GM19468 (cell line): ENCODE results near the gene C17orf78.
"Not testable (repeated sequence)": the region's sequence is repeated elsewhere in the genome, so short reads cannot be mapped to it uniquely, and the experiment has no call there.

Experiments
- ATAC-seq: cut with Tn5 transposase; IDR thresholded peaks from one replicate; pipeline ENCODE4 v1.9.1; 2021; ENCODE audit warnings: mild to moderate bottlenecking, moderate library complexity, moderate number of reproducible peaks; ENCODE audit not compliant: unreplicated experiment; ENCODE audit errors: extremely low read depth

Gene C17orf78

GRCh38 chr17:37375706-37376105 is at the start of gene C17orf78:
Gene C17orf78 (plus strand): TSS chr17:37375985. CDS start chr17:37376093, 108 bp downstream.
- no peak for ATAC-seq

GRCh38 chr17:37327341-37328090 is 48.3 kb upstream of the C17orf78 start:
- no peak for ATAC-seq

- ATAC-seq = no peak
Measured at GRCh38 chr17:37338847-37339246, 36.9 kb upstream of the C17orf78 start.

GRCh38 chr17:37339321-37339720 is 36.5 kb upstream of the C17orf78 start:
- ATAC-seq = no peak

GRCh38 chr17:37340804-37341203 is 35.0 kb upstream of the C17orf78 start:
- ATAC-seq = no peak

GRCh38 chr17:37342589-37342988 is 33.2 kb upstream of the C17orf78 start:
- no peak for ATAC-seq

- no peak for ATAC-seq
Measured at GRCh38 chr17:37344519-37344918, 31.3 kb upstream of the C17orf78 start.

GRCh38 chr17:37346863-37347402 is 28.9 kb upstream of the C17orf78 start:
- not testable (repeated sequence) for ATAC-seq

GRCh38 chr17:37356796-37357569 is 18.8 kb upstream of the C17orf78 start:
- not testable (repeated sequence) for ATAC-seq

- ATAC-seq = no peak
Measured at GRCh38 chr17:37358098-37358829, 17.5 kb upstream of the C17orf78 start.

GRCh38 chr17:37358830-37359681 is 16.7 kb upstream of the C17orf78 start:
- ATAC-seq = peak; percentile 90

- no peak for ATAC-seq
Measured at GRCh38 chr17:37359682-37360188, 16.1 kb upstream of the C17orf78 start.

- no peak for ATAC-seq
Measured at GRCh38 chr17:37360632-37361031, 15.2 kb upstream of the C17orf78 start.

- no peak for ATAC-seq
Measured at GRCh38 chr17:37361543-37361942, 14.2 kb upstream of the C17orf78 start.

- ATAC-seq = no peak
Measured at GRCh38 chr17:37365589-37365988, 10.2 kb upstream of the C17orf78 start.

GRCh38 chr17:37368577-37368976 is 7.2 kb upstream of the C17orf78 start:
- no peak for ATAC-seq

GRCh38 chr17:37373530-37374159 is 2.1 kb upstream of the C17orf78 start:
- no peak for ATAC-seq

- no peak for ATAC-seq
Measured at GRCh38 chr17:37382056-37382455, 6.3 kb downstream of the C17orf78 start.

GRCh38 chr17:37384560-37385149 is 8.9 kb downstream of the C17orf78 start:
- no peak for ATAC-seq
